MM.1S (cell line): Measurements from ENCODE around the gene NDUFB10.

Experiments used
- DNase-seq: peaks from one replicate; pipeline ENCODE4 v3.0.0-alpha.2; 2015
- H2AFZ ChIP-seq: fragments of 300-600 bp; sonication (generic); 2 replicates; pipeline ENCODE4 v1.6.0; 2016; ENCODE audit warnings: antibody characterized with exemption, low read length
- H3F3A ChIP-seq: fragments of 300-600 bp; sonication (generic); 2 replicates; pipeline ENCODE4 v1.6.1; 2016; ENCODE audit warnings: mild to moderate bottlenecking, antibody characterized with exemption, low read length, moderate library complexity, mixed read lengths; ENCODE audit not compliant: insufficient read depth
- H3K27ac ChIP-seq: fragments of 300-600 bp; sonication (generic); 2 replicates; pipeline ENCODE4 v1.5.1; 2016; ENCODE audit warnings: mild to moderate bottlenecking, low read length
- H3K27me3 ChIP-seq: fragments of 300-600 bp; sonication (generic); replicated peaks from 2 replicates; pipeline ENCODE4 v1.6.0; 2016; ENCODE audit warnings: low read length; ENCODE audit not compliant: insufficient read depth
- H3K36me3 ChIP-seq: fragments of 300-600 bp; sonication (generic); replicated peaks from 2 replicates; pipeline ENCODE4 v1.6.1; 2016; ENCODE audit warnings: mild to moderate bottlenecking, low read length, mixed read lengths; ENCODE audit not compliant: insufficient read depth
- H3K4me1 ChIP-seq: fragments of 300-600 bp; sonication (generic); 2 replicates; pipeline ENCODE4 v1.6.1; 2016; ENCODE audit warnings: low read length, mixed read lengths
- H3K4me2 ChIP-seq: fragments of 300-600 bp; sonication (generic); 2 replicates; pipeline ENCODE4 v1.6.0; 2016; ENCODE audit warnings: low read depth, low read length
- H3K4me3 ChIP-seq: fragments of 300-600 bp; sonication (generic); 2 replicates; pipeline ENCODE4 v1.5.1; 2016; ENCODE audit warnings: low read length, mixed read lengths
- H3K79me2 ChIP-seq: fragments of 300-600 bp; sonication (generic); 2 replicates; pipeline ENCODE4 v1.6.1; 2016; ENCODE audit warnings: mixed run types, low read length, mixed read lengths
- H3K9ac ChIP-seq: fragments of 300-600 bp; sonication (generic); 2 replicates; pipeline ENCODE4 v1.6.1; 2016; ENCODE audit warnings: low read length, mixed read lengths
- H3K9me2 ChIP-seq: fragments of 300-600 bp; sonication (generic); replicated peaks from 2 replicates; pipeline ENCODE4 v1.6.1; 2016; ENCODE audit warnings: mild to moderate bottlenecking, low read length, mixed read lengths; ENCODE audit not compliant: insufficient read depth
- H3K9me3 ChIP-seq: fragments of 300-600 bp; sonication (generic); replicated peaks from 2 replicates; pipeline ENCODE4 v1.6.1; 2016; ENCODE audit warnings: mild to moderate bottlenecking, low read length, mixed read lengths; ENCODE audit not compliant: insufficient read depth
- H4K20me1 ChIP-seq: fragments of 300-600 bp; sonication (generic); 2 replicates; pipeline ENCODE4 v1.6.1; 2016; ENCODE audit warnings: mild to moderate bottlenecking, low read length, moderate library complexity, mixed read lengths; ENCODE audit not compliant: insufficient read depth
- CTCF ChIP-seq: fragments of 300-600 bp; sonication (generic); IDR thresholded peaks from 2 replicates; pipeline ENCODE4 v1.5.1; 2016; ENCODE audit warnings: antibody characterized with exemption, low read length, mixed read lengths
- EZH2 ChIP-seq: fragments of 300-600 bp; sonication (generic); optimal IDR thresholded peaks from 2 replicates; pipeline ENCODE3; 2017; ENCODE audit warnings: low read depth, mild to moderate bottlenecking, antibody characterized with exemption, low read length, mixed read lengths
- EZH2phosphoT487 ChIP-seq: fragments of 300-600 bp; sonication (generic); IDR thresholded peaks from 2 replicates; pipeline ENCODE4 v1.6.1; 2018; ENCODE audit warnings: antibody characterized with exemption, low read length

The NDUFB10 gene

GRCh38 chr16:1929578-1930337 lies 29.6 kb upstream of the NDUFB10 start:
- DNase-seq: peak; percentile 88
- H3K9ac ChIP-seq: peak overlapping the region; percentile 60; the same call in 1 of the 2 replicates
- peaks cover 6% of the 10 kb centered on the region; the same call in 1 of the 2 replicates for H3K27me3 ChIP-seq
- no peaks in the 10 kb centered on the region for H3K9me3 ChIP-seq
- H3K36me3 ChIP-seq: no peaks in the 10 kb centered on the region
- H3K9me2 ChIP-seq: no peaks in the 10 kb centered on the region
- no peaks in the 10 kb centered on the region for H3K79me2 ChIP-seq
- peak overlapping the region; percentile 73 for H3K4me3 ChIP-seq
- no peaks in the 10 kb centered on the region for H3F3A ChIP-seq
- H2AFZ ChIP-seq: peak overlapping the region; percentile 97
- TF ChIP-seq EZH2phosphoT487 (no peak), CTCF (peak; percentile 93), EZH2 (no peak)
- peaks cover 5% of the 10 kb centered on the region for H3K4me1 ChIP-seq
- H4K20me1 ChIP-seq: no peaks in the 10 kb centered on the region
- H3K4me2 ChIP-seq: peak overlapping the region; percentile 75
- H3K27ac ChIP-seq: no peak overlapping the region

DNA sequence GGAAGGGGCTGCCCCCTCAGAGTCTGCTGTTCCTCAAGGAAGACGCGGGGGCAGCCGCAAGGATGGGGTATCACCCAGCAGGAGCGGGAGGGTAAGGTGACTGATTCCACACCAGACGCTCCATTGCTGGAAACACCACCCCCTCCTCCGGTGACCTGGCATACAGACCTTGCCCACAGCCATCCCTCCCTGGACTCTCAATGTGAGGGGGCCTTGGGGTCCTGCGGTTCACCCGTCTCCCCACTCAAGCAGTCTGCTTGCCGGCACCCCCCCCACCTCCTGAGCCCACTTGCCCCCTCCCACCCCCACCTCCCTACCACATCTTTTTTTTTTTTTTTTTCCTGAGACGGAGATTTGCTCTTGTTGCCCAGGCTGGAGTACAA lies 29.0 kb upstream of the NDUFB10 start:
- Histone ChIP-seq H3K27ac (no peak overlapping the region), H3K4me1 (peaks cover 5% of the 10 kb centered on the region), H3K27me3 (0 out of 2 replicates have a peak, but pooled peaks cover 3% of the 10 kb centered on the region), H3K36me3 (no peaks in the 10 kb centered on the region), H3K9me2 (no peaks in the 10 kb centered on the region), H3K79me2 (no peaks in the 10 kb centered on the region), H3K9ac (no peak overlapping the region), H4K20me1 (no peaks in the 10 kb centered on the region), H3K4me3 (no peak overlapping the region), H2AFZ (peak overlapping the region; percentile 97; the same call in 1 of the 2 replicates), H3K9me3 (no peaks in the 10 kb centered on the region), H3F3A (no peaks in the 10 kb centered on the region), H3K4me2 (no peak overlapping the region)
- DNase-seq: no peak
- TF ChIP-seq EZH2 (no peak), EZH2phosphoT487 (no peak), CTCF (no peak)

DNA sequence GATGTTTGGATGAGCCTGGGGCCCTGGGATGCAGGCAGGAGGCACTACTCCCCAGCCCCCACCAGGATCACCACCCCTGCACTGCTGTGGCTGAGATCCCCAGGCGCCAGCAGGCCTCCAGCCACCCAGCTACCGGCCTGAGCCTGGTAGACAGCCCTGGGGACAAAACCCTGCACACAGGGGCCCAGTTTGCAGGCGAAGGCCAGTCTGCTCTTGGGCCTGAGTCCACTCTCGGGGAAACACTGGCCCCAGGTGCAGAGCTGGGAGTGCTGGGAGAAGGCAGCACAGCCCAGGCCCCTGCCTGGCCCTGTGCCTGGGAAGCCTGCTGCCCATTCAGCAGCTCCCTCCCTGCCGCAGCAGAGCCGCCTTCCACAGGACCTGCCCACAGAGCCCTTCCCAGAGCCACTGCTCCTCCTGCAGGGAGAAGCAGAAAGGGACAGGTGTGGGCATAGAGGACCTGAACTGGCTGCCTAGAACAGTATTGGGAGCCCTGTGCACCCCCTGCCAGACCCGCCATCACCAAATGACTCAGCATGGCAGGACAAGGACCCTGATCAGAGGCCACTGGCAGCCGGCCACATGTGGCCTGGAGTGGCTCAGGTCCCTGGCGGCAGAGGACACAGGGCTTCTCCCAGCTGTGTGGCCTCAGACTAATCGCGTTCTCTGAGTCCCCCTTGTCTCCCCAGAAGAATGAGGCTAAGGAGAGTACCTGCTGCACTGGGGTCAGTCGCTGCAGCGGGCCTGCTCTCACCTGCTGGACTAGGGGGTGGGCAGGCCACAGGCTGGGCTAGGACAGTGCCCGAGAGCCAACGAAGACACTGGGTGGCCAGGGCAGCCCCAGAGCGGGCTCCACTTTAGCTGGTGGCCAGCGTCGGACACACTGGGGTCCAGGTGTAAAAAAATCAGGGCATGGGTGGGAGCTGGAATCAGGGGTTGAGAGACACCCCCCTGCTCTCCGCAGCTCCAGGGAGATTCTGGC lies 27.0 kb upstream of the NDUFB10 start:
- no peak overlapping the region for H3K27ac ChIP-seq

More for the DNA sequence above, 27.0 kb upstream of the NDUFB10 start:
- H3K4me2 ChIP-seq: no peak overlapping the region
- no peaks in the 10 kb centered on the region for H3K36me3 ChIP-seq
- no peaks in the 10 kb centered on the region for H3K9me3 ChIP-seq
- H3K9me2 ChIP-seq: no peaks in the 10 kb centered on the region
- no peaks in the 10 kb centered on the region for H3F3A ChIP-seq
- H3K27me3 ChIP-seq: 0 out of 2 replicates have a peak, but pooled peaks cover 3% of the 10 kb centered on the region
- H3K4me1 ChIP-seq: peaks cover 5% of the 10 kb centered on the region
- H3K79me2 ChIP-seq: no peaks in the 10 kb centered on the region
- no peaks in the 10 kb centered on the region for H4K20me1 ChIP-seq
- no peak for TF ChIP-seq CTCF
- TF ChIP-seq EZH2phosphoT487: no peak
- TF ChIP-seq EZH2: no peak
- no peak overlapping the region for H3K9ac ChIP-seq
- H3K4me3 ChIP-seq: no peak overlapping the region
- DNase-seq: no peak
- H2AFZ ChIP-seq: no peak overlapping the region
